ENCODE results near the gene ZBTB7C. TPM values are rescaled to one million over a fixed set of nuclear protein-coding genes. Genes with fewer than 3 reads are reported as not detected.

The ZBTB7C gene
- total RNA-seq, 1 experiment from 2014 or later, result 0.32 TPM

DNA sequence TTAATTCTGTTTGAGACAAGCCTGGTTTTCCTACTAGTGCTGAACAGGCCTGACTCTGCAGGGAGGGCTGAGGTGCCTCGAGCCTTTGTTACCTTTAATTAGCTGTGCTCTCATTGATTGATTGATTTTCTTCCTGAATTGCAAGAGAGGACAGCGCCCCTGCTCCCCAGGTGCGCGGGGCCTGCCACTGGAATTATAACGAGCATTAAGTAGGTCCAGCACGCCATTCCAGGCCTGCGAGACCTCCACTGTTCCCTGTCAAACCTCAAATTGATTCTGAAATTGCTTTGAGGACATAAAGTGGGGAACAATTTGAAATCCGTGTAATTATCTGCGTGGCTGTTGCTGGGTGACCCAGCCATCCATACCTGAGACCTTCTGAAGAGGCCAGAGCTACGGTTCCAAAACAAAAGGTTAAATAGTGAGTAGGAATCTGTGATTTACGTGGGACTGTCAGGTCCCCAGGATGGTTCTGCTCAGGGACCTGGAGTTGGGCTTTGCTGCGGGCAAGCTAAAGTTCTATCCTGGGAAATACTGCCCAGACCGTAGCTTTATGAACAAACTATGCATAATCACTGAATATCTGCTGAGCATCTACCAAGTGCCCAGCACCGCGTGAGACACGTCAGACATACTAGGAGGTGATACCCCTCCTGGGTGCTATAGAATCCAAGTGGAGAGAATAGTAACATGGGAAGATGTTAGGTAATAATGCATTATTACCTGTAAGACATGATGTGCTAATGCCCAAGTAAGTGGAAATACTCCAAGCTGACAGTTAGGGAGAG lies 104.1 kb downstream of the ZBTB7C start:
- H3K36me3 ChIP-seq (ENCODE audit: insufficient read depth, low read length, poor library complexity, severe bottlenecking), result no peaks in the 10 kb centered on the region

DNA sequence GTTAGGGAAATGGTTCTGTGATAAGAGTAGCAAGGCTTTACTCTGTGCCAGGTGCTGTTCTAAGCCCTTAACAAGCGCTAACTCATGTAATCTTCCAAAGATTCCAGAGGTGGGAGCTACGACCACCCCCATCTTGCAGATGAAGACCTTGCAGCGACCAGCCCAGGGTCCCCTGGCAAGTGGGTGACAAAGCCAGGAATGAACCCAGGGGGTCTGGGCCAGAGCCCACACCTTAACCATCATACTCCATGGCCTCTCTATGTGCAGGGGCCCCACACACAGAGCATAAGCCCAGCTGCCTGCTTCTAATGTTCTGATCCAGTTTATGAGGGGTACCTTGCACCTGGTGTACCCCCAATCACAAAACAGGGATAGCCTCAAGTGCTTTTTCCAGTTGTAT lies 105.3 kb downstream of the ZBTB7C start:
- Histone ChIP-seq H3K27ac (ENCODE audit: low read depth, low read length, poor library complexity, severe bottlenecking) (no peak overlapping the region), H3K36me3 (ENCODE audit: insufficient read depth, low read length, poor library complexity, severe bottlenecking) (no peaks in the 10 kb centered on the region), H3K4me1 (ENCODE audit: insufficient read depth, low read length, poor library complexity, severe bottlenecking) (peaks cover 12% of the 10 kb centered on the region), H3K27me3 (replicated peaks; ENCODE audit: insufficient read depth, low read depth, low read length, poor library complexity) (no peaks in the 10 kb centered on the region), H3K9me3 (ENCODE audit: low read depth, low read length, poor library complexity, severe bottlenecking) (no peaks in the 10 kb centered on the region), H3K4me3 (ENCODE audit: low read depth, low read length, poor library complexity, severe bottlenecking) (no peak overlapping the region)
- intact Hi-C loops (cut with micrococcal nuclease; ENCODE audit: unreplicated experiment), result loop anchor here (5.0 kb wide), 1 partner anchor 48 kb away; no protein-coding TSS in a partner anchor
- DNase-seq (ENCODE audit: low spot score), result no peak
- CTCF ChIA-PET, result no interaction called here
- POLR2A ChIA-PET (ENCODE audit: low non-redundant PET), result no interaction called here
- no TSS peak for BruUV-seq (replicated peaks)
- no peak for TF ChIP-seq EZH2 (IDR thresholded peaks at IDR 0.05; ENCODE audit: borderline replicate concordance, low read depth, low read length, poor library complexity, severe bottlenecking)
- no peak for TF ChIP-seq CTCF (conservative IDR thresholded peaks at IDR 0.05; ENCODE audit: low read depth, low read length)

More for the DNA sequence above, 104.1 kb downstream of the ZBTB7C start:
- H3K9me3 ChIP-seq (ENCODE audit: low read depth, low read length, poor library complexity, severe bottlenecking), result no peaks in the 10 kb centered on the region
- no peak overlapping the region for H3K4me3 ChIP-seq (ENCODE audit: low read depth, low read length, poor library complexity, severe bottlenecking)
- H3K4me1 ChIP-seq (ENCODE audit: insufficient read depth, low read length, poor library complexity, severe bottlenecking), result peaks cover 20% of the 10 kb centered on the region
- no peak for DNase-seq (ENCODE audit: low spot score)
- no peak overlapping the region for H3K27ac ChIP-seq (ENCODE audit: low read depth, low read length, poor library complexity, severe bottlenecking)
- ChIA-PET POLR2A (ENCODE audit: low non-redundant PET) (interaction anchor here (0.7 kb wide), 1 partner anchor 25 kb away, joined by 3 read pairs; no protein-coding TSS in a partner anchor), CTCF (no interaction called here)
- intact Hi-C loops (cut with micrococcal nuclease; ENCODE audit: unreplicated experiment), result loop anchor here (5.0 kb wide), 1 partner anchor 47 kb away; no protein-coding TSS in a partner anchor
- no TSS peak for BruUV-seq (replicated peaks)
- TF ChIP-seq CTCF (conservative IDR thresholded peaks at IDR 0.05; ENCODE audit: low read depth, low read length) (no peak), EZH2 (IDR thresholded peaks at IDR 0.05; ENCODE audit: borderline replicate concordance, low read depth, low read length, poor library complexity, severe bottlenecking) (no peak)
- H3K27me3 ChIP-seq (replicated peaks; ENCODE audit: insufficient read depth, low read depth, low read length, poor library complexity), result no peaks in the 10 kb centered on the region

DNA sequence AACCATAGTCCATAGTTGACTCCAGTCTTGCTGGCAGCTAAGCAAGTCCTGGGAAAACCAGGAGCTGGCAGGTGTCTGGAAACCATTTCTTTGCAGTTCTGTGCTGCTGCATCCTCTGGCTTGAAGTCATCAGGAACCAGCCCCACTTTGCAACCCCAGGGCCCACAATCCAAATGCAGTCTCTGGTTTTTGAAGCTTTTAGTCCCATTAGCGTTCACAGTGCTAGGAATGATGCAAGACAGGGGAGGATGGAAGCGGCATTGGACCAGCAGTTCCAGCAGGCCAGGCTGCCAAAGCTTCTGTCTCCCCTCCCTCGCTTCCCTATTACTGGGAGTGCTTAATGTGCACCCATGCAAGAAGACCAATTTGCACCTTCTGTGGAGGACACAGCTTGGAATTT lies 106.4 kb downstream of the ZBTB7C start:
- Histone ChIP-seq H3K27me3 (replicated peaks; ENCODE audit: insufficient read depth, low read depth, low read length, poor library complexity) (no peaks in the 10 kb centered on the region), H3K36me3 (ENCODE audit: insufficient read depth, low read length, poor library complexity, severe bottlenecking) (no peaks in the 10 kb centered on the region), H3K4me3 (ENCODE audit: low read depth, low read length, poor library complexity, severe bottlenecking) (no peak overlapping the region), H3K27ac (ENCODE audit: low read depth, low read length, poor library complexity, severe bottlenecking) (no peak overlapping the region), H3K4me1 (ENCODE audit: insufficient read depth, low read length, poor library complexity, severe bottlenecking) (peaks cover 9% of the 10 kb centered on the region), H3K9me3 (ENCODE audit: low read depth, low read length, poor library complexity, severe bottlenecking) (no peaks in the 10 kb centered on the region)
- no peak for DNase-seq (ENCODE audit: low spot score)
- intact Hi-C loops (cut with micrococcal nuclease; ENCODE audit: unreplicated experiment), result loop anchor here (5.0 kb wide), 1 partner anchor 50 kb away; no protein-coding TSS in a partner anchor
- CTCF ChIA-PET, result no interaction called here
- POLR2A ChIA-PET (ENCODE audit: low non-redundant PET), result no interaction called here
- TF ChIP-seq EZH2 (IDR thresholded peaks at IDR 0.05; ENCODE audit: borderline replicate concordance, low read depth, low read length, poor library complexity, severe bottlenecking) (no peak), CTCF (conservative IDR thresholded peaks at IDR 0.05; ENCODE audit: low read depth, low read length) (no peak)
- BruUV-seq (replicated peaks), result no TSS peak
